ENCODE data around the gene ACKR3. TPM values are rescaled to one million over a fixed set of nuclear protein-coding genes. Genes with fewer than 3 reads are reported as not detected.

Gene ACKR3
- total and polyA plus RNA-seq, 10 of the 15 experiments (the other 5 are each of a cell fraction or from before 2014, with no cell fraction given) = 3.0 to 154 (median 6.4) TPM

DNA sequence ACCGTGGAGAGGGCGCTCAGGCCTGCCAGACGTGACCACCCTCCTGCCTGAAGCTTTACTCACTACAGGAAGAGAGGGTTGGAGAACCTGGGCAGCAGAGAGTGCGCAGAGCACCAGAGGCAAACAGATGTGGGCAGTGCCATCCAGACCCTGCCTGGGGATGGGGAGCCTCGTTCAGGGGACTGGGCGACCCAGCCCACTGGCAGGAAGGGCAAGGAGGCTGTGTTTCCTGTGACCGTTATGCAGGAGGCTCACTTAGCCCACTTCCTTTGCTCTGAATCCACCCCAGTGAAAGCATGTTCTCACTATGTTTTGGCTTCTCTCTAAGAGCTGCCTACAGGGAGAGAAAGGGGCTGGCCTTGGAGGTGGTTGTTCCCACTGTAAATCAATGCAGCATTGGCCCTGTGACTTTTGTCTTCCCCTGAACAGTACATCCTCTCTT, 23.0 kb upstream of the ACKR3 start (continued):
- TF ChIP-seq FOXM1 (IDR thresholded peaks at IDR 0.05; ENCODE audit: low read depth, low read length) = no peak
- peak; percentile 52 for TF ChIP-seq GATAD2B (conservative IDR thresholded peaks at IDR 0.05; ENCODE audit: low read depth)
- 0 out of 2 replicates have a peak, but pooled peaks have one; percentile 36 for TF ChIP-seq BACH1 (IDR thresholded peaks at IDR 0.05; ENCODE audit: borderline replicate concordance)
- TF ChIP-seq SREBF1 (IDR thresholded peaks at IDR 0.05; ENCODE audit: low read length) = no peak
- TF ChIP-seq PML (IDR thresholded peaks at IDR 0.05; ENCODE audit: low read length) = no peak
- TF ChIP-seq ATF7 (IDR thresholded peaks at IDR 0.05; ENCODE audit: low read depth) = no peak
- TF ChIP-seq POLR2AphosphoS5 (IDR thresholded peaks at IDR 0.05; ENCODE audit: low read length) = no peak; the same call in none of the 2 replicates
- 0 out of 2 replicates have a peak, but pooled peaks have one; percentile 22 for TF ChIP-seq CHD2 (IDR thresholded peaks at IDR 0.05; ENCODE audit: borderline replicate concordance, low read depth, low read length)
- TF ChIP-seq, protein P1, sequence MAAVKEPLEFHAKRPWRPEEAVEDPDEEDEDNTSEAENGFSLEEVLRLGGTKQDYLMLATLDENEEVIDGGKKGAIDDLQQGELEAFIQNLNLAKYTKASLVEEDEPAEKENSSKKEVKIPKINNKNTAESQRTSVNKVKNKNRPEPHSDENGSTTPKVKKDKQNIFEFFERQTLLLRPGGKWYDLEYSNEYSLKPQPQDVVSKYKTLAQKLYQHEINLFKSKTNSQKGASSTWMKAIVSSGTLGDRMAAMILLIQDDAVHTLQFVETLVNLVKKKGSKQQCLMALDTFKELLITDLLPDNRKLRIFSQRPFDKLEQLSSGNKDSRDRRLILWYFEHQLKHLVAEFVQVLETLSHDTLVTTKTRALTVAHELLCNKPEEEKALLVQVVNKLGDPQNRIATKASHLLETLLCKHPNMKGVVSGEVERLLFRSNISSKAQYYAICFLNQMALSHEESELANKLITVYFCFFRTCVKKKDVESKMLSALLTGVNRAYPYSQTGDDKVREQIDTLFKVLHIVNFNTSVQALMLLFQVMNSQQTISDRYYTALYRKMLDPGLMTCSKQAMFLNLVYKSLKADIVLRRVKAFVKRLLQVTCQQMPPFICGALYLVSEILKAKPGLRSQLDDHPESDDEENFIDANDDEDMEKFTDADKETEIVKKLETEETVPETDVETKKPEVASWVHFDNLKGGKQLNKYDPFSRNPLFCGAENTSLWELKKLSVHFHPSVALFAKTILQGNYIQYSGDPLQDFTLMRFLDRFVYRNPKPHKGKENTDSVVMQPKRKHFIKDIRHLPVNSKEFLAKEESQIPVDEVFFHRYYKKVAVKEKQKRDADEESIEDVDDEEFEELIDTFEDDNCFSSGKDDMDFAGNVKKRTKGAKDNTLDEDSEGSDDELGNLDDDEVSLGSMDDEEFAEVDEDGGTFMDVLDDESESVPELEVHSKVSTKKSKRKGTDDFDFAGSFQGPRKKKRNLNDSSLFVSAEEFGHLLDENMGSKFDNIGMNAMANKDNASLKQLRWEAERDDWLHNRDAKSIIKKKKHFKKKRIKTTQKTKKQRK (IDR thresholded peaks at IDR 0.05; ENCODE audit: low read depth, low read length) = no peak
- no peak for TF ChIP-seq CHD1 (IDR thresholded peaks at IDR 0.05; ENCODE audit: low read depth, low read length)
- TF ChIP-seq IKZF1 (conservative IDR thresholded peaks at IDR 0.05) = peak; percentile 11; the same call in 1 of the 2 replicates
- TF ChIP-seq ZNF384 (IDR thresholded peaks at IDR 0.05; ENCODE audit: borderline replicate concordance, low read depth, low read length) = no peak
- TF ChIP-seq IRF4 (IDR thresholded peaks at IDR 0.05; ENCODE audit: low read depth, low read length) = no peak
- TF ChIP-seq, protein P2, sequence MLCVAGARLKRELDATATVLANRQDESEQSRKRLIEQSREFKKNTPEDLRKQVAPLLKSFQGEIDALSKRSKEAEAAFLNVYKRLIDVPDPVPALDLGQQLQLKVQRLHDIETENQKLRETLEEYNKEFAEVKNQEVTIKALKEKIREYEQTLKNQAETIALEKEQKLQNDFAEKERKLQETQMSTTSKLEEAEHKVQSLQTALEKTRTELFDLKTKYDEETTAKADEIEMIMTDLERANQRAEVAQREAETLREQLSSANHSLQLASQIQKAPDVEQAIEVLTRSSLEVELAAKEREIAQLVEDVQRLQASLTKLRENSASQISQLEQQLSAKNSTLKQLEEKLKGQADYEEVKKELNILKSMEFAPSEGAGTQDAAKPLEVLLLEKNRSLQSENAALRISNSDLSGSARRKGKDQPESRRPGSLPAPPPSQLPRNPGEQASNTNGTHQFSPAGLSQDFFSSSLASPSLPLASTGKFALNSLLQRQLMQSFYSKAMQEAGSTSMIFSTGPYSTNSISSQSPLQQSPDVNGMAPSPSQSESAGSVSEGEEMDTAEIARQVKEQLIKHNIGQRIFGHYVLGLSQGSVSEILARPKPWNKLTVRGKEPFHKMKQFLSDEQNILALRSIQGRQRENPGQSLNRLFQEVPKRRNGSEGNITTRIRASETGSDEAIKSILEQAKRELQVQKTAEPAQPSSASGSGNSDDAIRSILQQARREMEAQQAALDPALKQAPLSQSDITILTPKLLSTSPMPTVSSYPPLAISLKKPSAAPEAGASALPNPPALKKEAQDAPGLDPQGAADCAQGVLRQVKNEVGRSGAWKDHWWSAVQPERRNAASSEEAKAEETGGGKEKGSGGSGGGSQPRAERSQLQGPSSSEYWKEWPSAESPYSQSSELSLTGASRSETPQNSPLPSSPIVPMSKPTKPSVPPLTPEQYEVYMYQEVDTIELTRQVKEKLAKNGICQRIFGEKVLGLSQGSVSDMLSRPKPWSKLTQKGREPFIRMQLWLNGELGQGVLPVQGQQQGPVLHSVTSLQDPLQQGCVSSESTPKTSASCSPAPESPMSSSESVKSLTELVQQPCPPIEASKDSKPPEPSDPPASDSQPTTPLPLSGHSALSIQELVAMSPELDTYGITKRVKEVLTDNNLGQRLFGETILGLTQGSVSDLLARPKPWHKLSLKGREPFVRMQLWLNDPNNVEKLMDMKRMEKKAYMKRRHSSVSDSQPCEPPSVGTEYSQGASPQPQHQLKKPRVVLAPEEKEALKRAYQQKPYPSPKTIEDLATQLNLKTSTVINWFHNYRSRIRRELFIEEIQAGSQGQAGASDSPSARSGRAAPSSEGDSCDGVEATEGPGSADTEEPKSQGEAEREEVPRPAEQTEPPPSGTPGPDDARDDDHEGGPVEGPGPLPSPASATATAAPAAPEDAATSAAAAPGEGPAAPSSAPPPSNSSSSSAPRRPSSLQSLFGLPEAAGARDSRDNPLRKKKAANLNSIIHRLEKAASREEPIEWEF (IDR thresholded peaks at IDR 0.05; ENCODE audit: insufficient replicate concordance, low read depth, low read length) = peak; percentile 49
- TF ChIP-seq RELA (IDR thresholded peaks at IDR 0.05; ENCODE audit: borderline replicate concordance, partially characterized antibody) = no peak
- no peak for TF ChIP-seq ZZZ3 (IDR thresholded peaks at IDR 0.05; ENCODE audit: control insufficient read depth, insufficient read length, low read depth)
- no peak for TF ChIP-seq TCF7 (IDR thresholded peaks at IDR 0.05; ENCODE audit: borderline replicate concordance)
- no peak for TF ChIP-seq MTA2 (IDR thresholded peaks at IDR 0.05; ENCODE audit: low read depth)
- TF ChIP-seq, protein P3, sequence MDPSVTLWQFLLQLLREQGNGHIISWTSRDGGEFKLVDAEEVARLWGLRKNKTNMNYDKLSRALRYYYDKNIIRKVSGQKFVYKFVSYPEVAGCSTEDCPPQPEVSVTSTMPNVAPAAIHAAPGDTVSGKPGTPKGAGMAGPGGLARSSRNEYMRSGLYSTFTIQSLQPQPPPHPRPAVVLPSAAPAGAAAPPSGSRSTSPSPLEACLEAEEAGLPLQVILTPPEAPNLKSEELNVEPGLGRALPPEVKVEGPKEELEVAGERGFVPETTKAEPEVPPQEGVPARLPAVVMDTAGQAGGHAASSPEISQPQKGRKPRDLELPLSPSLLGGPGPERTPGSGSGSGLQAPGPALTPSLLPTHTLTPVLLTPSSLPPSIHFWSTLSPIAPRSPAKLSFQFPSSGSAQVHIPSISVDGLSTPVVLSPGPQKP (IDR thresholded peaks at IDR 0.05; ENCODE audit: low read depth, low read length) = 0 out of 2 replicates have a peak, but pooled peaks have one; percentile 33
- TF ChIP-seq, protein P4, sequence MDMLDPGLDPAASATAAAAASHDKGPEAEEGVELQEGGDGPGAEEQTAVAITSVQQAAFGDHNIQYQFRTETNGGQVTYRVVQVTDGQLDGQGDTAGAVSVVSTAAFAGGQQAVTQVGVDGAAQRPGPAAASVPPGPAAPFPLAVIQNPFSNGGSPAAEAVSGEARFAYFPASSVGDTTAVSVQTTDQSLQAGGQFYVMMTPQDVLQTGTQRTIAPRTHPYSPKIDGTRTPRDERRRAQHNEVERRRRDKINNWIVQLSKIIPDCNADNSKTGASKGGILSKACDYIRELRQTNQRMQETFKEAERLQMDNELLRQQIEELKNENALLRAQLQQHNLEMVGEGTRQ (IDR thresholded peaks at IDR 0.05; ENCODE audit: borderline replicate concordance, low read depth, low read length) = no peak
